Suppressor macrophage treated with lipopolysaccharide for 1 hour (primary cell): ENCODE measurements around the gene A1BG.
A peak's percentile ranks its signal among the peaks of the same experiment; 100 is the strongest.
"Not testable (repeated sequence)": the region's sequence is repeated elsewhere in the genome, so short reads cannot be mapped to it uniquely, and the experiment has no call there.

Experiments used
- DNase-seq, 3 donors: peaks; one replicate each; pipeline ENCODE4 v3.0.0-alpha.2; 2020 to 2022

The A1BG gene

GRCh38 chr19:58334691-58335249, 18.5 kb downstream of the A1BG start:
- DNase-seq = no peak

- peak; percentile 31 to 53 (median 40) for DNase-seq
These were observed 20.6 kb downstream of the A1BG start for GRCh38 chr19:58332697-58333096.

- DNase-seq = no peak
These were observed 22.8 kb downstream of the A1BG start for GRCh38 chr19:58330458-58330857.

- DNase-seq = peak; percentile 39 to 57 (median 48)
These were observed 24.3 kb downstream of the A1BG start for GRCh38 chr19:58328999-58329398.

- DNase-seq = peak; percentile 97 to 98 (median 97)
These were observed 26.2 kb downstream of the A1BG start, which contains the start of gene ZSCAN22 for GRCh38 chr19:58326914-58327726. TSS of gene ZSCAN22 (plus strand) at chr19:58326994. CDS start at chr19:58334803, 7,809 bp downstream.

- no peak for DNase-seq
These were observed 26.8 kb downstream of the A1BG start for GRCh38 chr19:58326501-58326913.

GRCh38 chr19:58325311-58326022, 27.8 kb downstream of the A1BG start:
- no peak for DNase-seq

- no peak for DNase-seq
These were observed 34.1 kb downstream of the A1BG start for GRCh38 chr19:58319241-58319640.

GRCh38 chr19:58318297-58318696, 35.0 kb downstream of the A1BG start:
- DNase-seq = no peak

GRCh38 chr19:58317476-58318072, 35.7 kb downstream of the A1BG start:
- peak; percentile 23 to 47 (median 43) for DNase-seq

GRCh38 chr19:58315580-58315979, 37.7 kb downstream of the A1BG start:
- DNase-seq = no peak

GRCh38 chr19:58311345-58311865, 41.9 kb downstream of the A1BG start:
- no peak for DNase-seq

GRCh38 chr19:58310685-58311084, 42.6 kb downstream of the A1BG start:
- DNase-seq = not testable (repeated sequence)

- DNase-seq = no peak
These were observed 45.6 kb downstream of the A1BG start for GRCh38 chr19:58307736-58308135.

- DNase-seq = peak in 1 of 3 donors; percentile 31
These were observed 47.4 kb downstream of the A1BG start for GRCh38 chr19:58305932-58306323.

- peak; percentile 98 to 99 (median 99) for DNase-seq
These were observed 48.0 kb downstream of the A1BG start, which contains the start of gene ERVK3-1 for GRCh38 chr19:58305065-58305931. TSS of gene ERVK3-1 (plus strand) at chr19:58305377. CDS start at chr19:58312169, 6,792 bp downstream.

- no peak for DNase-seq
These were observed 48.6 kb downstream of the A1BG start for GRCh38 chr19:58304748-58305064.

GRCh38 chr19:58304255-58304654, 49.0 kb downstream of the A1BG start:
- DNase-seq = no peak

- DNase-seq = no peak
These were observed 52.7 kb downstream of the A1BG start for GRCh38 chr19:58300620-58301019.

GRCh38 chr19:58296104-58296503, 57.2 kb downstream of the A1BG start:
- no peak for DNase-seq
